ENCODE measurements around the gene THAP7.

GRCh38 chr22:20995329-20996030 is 6.4 kb downstream of the THAP7 start:
- no peak for TF ChIP-seq CTCF (conservative IDR thresholded peaks at IDR 0.05; ENCODE audit: low read depth, low read length)
- no peak for TF ChIP-seq EZH2 (IDR thresholded peaks at IDR 0.05; ENCODE audit: borderline replicate concordance, low read depth, low read length, poor library complexity, severe bottlenecking)

All from A673 (cell line).